K562 (cell line): ENCODE results near the gene SKAP2. TPM values are rescaled to one million over a fixed set of nuclear protein-coding genes. Genes with fewer than 3 reads are reported as not detected.

Source experiments
- ATAC-seq: fragments of 200-7000 bp; cut with Tn5 transposase; 3 replicates; pipeline ENCODE4 v1.9.1; 2020; ENCODE audit warnings: moderate library complexity
- BruUV-seq: library from RNA; stranded (reverse); fragments of 400-500 nt; replicated peaks from 2 replicates; lab custom pipeline; 2021; lab: Mats Ljungman, UMichigan
- CTCF ChIA-PET: fragments of 300-600 bp; formaldehyde crosslinking; extraction: SDS; loops from one replicate; lab custom pipeline; 2021; ENCODE audit warnings: low intra/inter-chr PET ratio; lab: Yijun Ruan, JAX
- POLR2A ChIA-PET: fragments of 300-600, 350-650 bp; sonication (Branson Sonifier 250); formaldehyde crosslinking; extraction: SDS; loops from one replicate; lab custom pipeline; 2021; ENCODE audit warnings: antibody characterized with exemption, inconsistent platforms; lab: Yijun Ruan, JAX
- DNase-seq, 4 experiments: peaks; one replicate each; pipeline versions ENCODE4 v3.0.0 to v3.0.0-alpha.2; 2011 to 2018; ENCODE audit warnings: low spot score in 3 of 4, mixed read lengths in 3 of 4; ENCODE audit errors: extremely low read depth in 1 of 4
- FAIRE-seq: peaks from 2 replicates; lab custom pipeline; 2011; peaks lifted over from hg19 to GRCh38; lab: Jason Lieb, UNC
- H2AFZ ChIP-seq: 2 replicates; pipeline ENCODE4 v1.6.0; 2011; ENCODE audit warnings: low read depth, low read length, control low read depth, inconsistent platforms
- H3K27ac ChIP-seq: fragments of 200-600 bp; 3 replicates; pipeline ENCODE4 v1.8.0; 2011; ENCODE audit warnings: low read depth, mild to moderate bottlenecking, control low read depth, inconsistent platforms, low read length, moderate library complexity, mixed read lengths; ENCODE audit errors: extremely low read depth
- H3K27me3 ChIP-seq, 2 experiments: fragments of 300-600 bp in 1 of 2; 2 replicates in 1 of 2; 3 replicates in 1 of 2; pipeline versions ENCODE4 v1.6.0 to v1.8.0; 2011; ENCODE audit warnings: inconsistent platforms in 2 of 2, low read length in 2 of 2, mild to moderate bottlenecking in 1 of 2, mixed read lengths in 1 of 2, moderate library complexity in 1 of 2; ENCODE audit not compliant: control insufficient read depth in 2 of 2, insufficient read depth in 2 of 2
- H3K36me3 ChIP-seq: fragments of 300-600 bp; 3 replicates; pipeline ENCODE4 v1.8.0; 2011; ENCODE audit warnings: mild to moderate bottlenecking, low read length, inconsistent platforms; ENCODE audit not compliant: control insufficient read depth, insufficient read depth
- H3K4me1 ChIP-seq, 2 experiments: fragments of 200-600 bp in 1 of 2; replicated peaks in 1 of 2; 2 replicates in 1 of 2; 3 replicates in 1 of 2; pipeline versions ENCODE4 v1.5.1 to v1.8.0; 2011; ENCODE audit warnings: inconsistent platforms in 2 of 2, low read length in 2 of 2, mild to moderate bottlenecking in 1 of 2, mixed read lengths in 1 of 2, moderate library complexity in 1 of 2; ENCODE audit not compliant: control insufficient read depth in 2 of 2, insufficient read depth in 2 of 2
- H3K4me2 ChIP-seq: 2 replicates; pipeline ENCODE4 v1.6.1; 2011; ENCODE audit warnings: low read length, control low read depth, inconsistent platforms, mixed read lengths; ENCODE audit not compliant: insufficient read depth
- H3K4me3 ChIP-seq: fragments of 200-600 bp; sonication (generic), shearing (Covaris generic); 2 replicates; pipeline ENCODE4 v1.5.1; 2016; ENCODE audit warnings: control low read depth, inconsistent platforms
- H3K79me2 ChIP-seq: fragments of 200-600 bp; 3 replicates; pipeline ENCODE4 v1.8.0; 2011; ENCODE audit warnings: low read length, inconsistent platforms; ENCODE audit not compliant: control insufficient read depth, insufficient read depth
- H3K9ac ChIP-seq, 2 experiments: 2 replicates each; pipeline versions ENCODE4 v1.6.0 to v1.6.1; 2011; ENCODE audit warnings: low read depth in 2 of 2, low read length in 2 of 2, control low read depth in 1 of 2, inconsistent platforms in 1 of 2, mild to moderate bottlenecking in 1 of 2, mixed read lengths in 1 of 2; ENCODE audit not compliant: insufficient read depth in 1 of 2
- H3K9me1 ChIP-seq: one replicate; pipeline ENCODE4 v1.6.0; 2011; ENCODE audit warnings: inconsistent platforms, mild to moderate bottlenecking, low read length, moderate library complexity; ENCODE audit not compliant: control insufficient read depth, insufficient read depth
- H3K9me3 ChIP-seq: replicated peaks from 2 replicates; pipeline ENCODE4 v1.5.1; 2011; ENCODE audit warnings: low read depth, low read length, inconsistent platforms; ENCODE audit not compliant: control insufficient read depth, insufficient read depth
- H4K20me1 ChIP-seq: replicated peaks from 2 replicates; pipeline ENCODE4 v1.6.1; 2011; ENCODE audit warnings: low read length, inconsistent platforms, mixed read lengths; ENCODE audit not compliant: control insufficient read depth, insufficient read depth
- ADNP ChIP-seq: fragments of 200-800 bp; sonication (Bioruptor generic); IDR thresholded peaks from 2 replicates; pipeline ENCODE4 v1.6.1; 2016; ENCODE audit warnings: missing genetic modification characterization, missing compliant biosample characterization
- CEBPG ChIP-seq, 3 experiments: fragments of 200-800 bp in 1 of 3; sonication (Bioruptor generic) in 1 of 3; sonication (generic) in 1 of 3; formaldehyde crosslinking in 1 of 3; IDR thresholded peaks in 2 of 3; conservative IDR thresholded peaks in 1 of 3; 2 replicates each; pipeline versions ENCODE4 v1.6.1 to v1.8.0; 2016 to 2022; ENCODE audit warnings: missing compliant biosample characterization in 2 of 3, missing genetic modification characterization in 2 of 3, mild to moderate bottlenecking in 1 of 3, missing genetic modification reagents in 1 of 3
- ETV1 ChIP-seq: fragments of 450-650 bp; conservative IDR thresholded peaks from 2 replicates; pipeline ENCODE4 v1.6.1; 2016; ENCODE audit warnings: missing genetic modification characterization, control low read depth, low read depth, missing compliant biosample characterization
- ETV5 ChIP-seq: sonication (generic); formaldehyde crosslinking; IDR thresholded peaks from 2 replicates; pipeline ENCODE4 v1.4.0; 2020; ENCODE audit warnings: low read depth, mild to moderate bottlenecking, missing genetic modification reagents
- MYC ChIP-seq, 2 experiments: fragments of 250-450 bp in 1 of 2; sonication (Bioruptor Pico) in 1 of 2; IDR thresholded peaks; 2 replicates each; pipeline versions ENCODE4 v1.5.1 to v1.6.1; 2012 to 2021; ENCODE audit warnings: low read depth in 2 of 2, borderline replicate concordance in 1 of 2, improper control_type of control experiment in 1 of 2, low read length in 1 of 2, mild to moderate bottlenecking in 1 of 2, moderate library complexity in 1 of 2
- NR2F6 ChIP-seq: fragments of 450-650 bp; formaldehyde crosslinking; IDR thresholded peaks from 2 replicates; pipeline ENCODE4 v1.4.0; 2020; ENCODE audit warnings: mild to moderate bottlenecking
- NR4A1 ChIP-seq, 2 experiments: fragments of 250-450 bp in 1 of 2; fragments of 450-650 bp in 1 of 2; sonication (Bioruptor Pico) in 1 of 2; IDR thresholded peaks; 2 replicates each; pipeline versions ENCODE4 v1.4.0 to v1.6.1; 2016 to 2020; ENCODE audit warnings: mild to moderate bottlenecking in 2 of 2, missing compliant biosample characterization in 1 of 2, missing genetic modification characterization in 1 of 2, moderate library complexity in 1 of 2
- PRMT5 ChIP-seq: sonication (generic); formaldehyde crosslinking; IDR thresholded peaks from 2 replicates; pipeline ENCODE4 v1.5.0; 2020; ENCODE audit warnings: missing genetic modification reagents
- ZBTB34 ChIP-seq: fragments of 250-450 bp; sonication (Bioruptor Pico); IDR thresholded peaks from 2 replicates; pipeline ENCODE4 v1.8.0; 2021; ENCODE audit warnings: mild to moderate bottlenecking, moderate library complexity
- ZBTB7A ChIP-seq: IDR thresholded peaks from 2 replicates; pipeline ENCODE4 v1.6.1; 2011; ENCODE audit warnings: low read depth, mild to moderate bottlenecking, low read length, moderate library complexity, borderline replicate concordance; ENCODE audit not compliant: control insufficient read depth
- ZC3H11A ChIP-seq: IDR thresholded peaks from 2 replicates; pipeline ENCODE4 v1.6.1; 2012; ENCODE audit warnings: low read depth, low read length, improper control_type of control experiment
- ZNF184 ChIP-seq: sonication (generic); formaldehyde crosslinking; IDR thresholded peaks from 2 replicates; pipeline ENCODE4 v1.5.0; 2020; ENCODE audit warnings: missing genetic modification reagents
- ZNF197 ChIP-seq: fragments of 200-800 bp; sonication (Bioruptor generic); IDR thresholded peaks from 2 replicates; pipeline ENCODE4 v1.6.1; 2016; ENCODE audit warnings: low read depth, missing genetic modification characterization, missing compliant biosample characterization
- ZNF561 ChIP-seq: fragments of 450-650 bp; formaldehyde crosslinking; conservative IDR thresholded peaks from 2 replicates; pipeline ENCODE4 v1.4.0; 2020; ENCODE audit warnings: mild to moderate bottlenecking, moderate library complexity
- ZNF609 ChIP-seq: sonication (generic); formaldehyde crosslinking; IDR thresholded peaks from 2 replicates; pipeline ENCODE4 v1.8.1; 2023; ENCODE audit warnings: missing genetic modification reagents, mild to moderate bottlenecking, borderline replicate concordance
- ZNF76 ChIP-seq: fragments of 250-450 bp; sonication (Bioruptor Pico); IDR thresholded peaks from 2 replicates; pipeline ENCODE4 v1.4.0; 2020; ENCODE audit warnings: mild to moderate bottlenecking, moderate library complexity, borderline replicate concordance
- WGBS: fragments of 100-300 bp; shearing (Covaris generic); methylation state at CpG from one replicate; pipeline ENCODE4 v1.1.6; 2016; ENCODE audit warnings: low coverage, mixed read lengths; ENCODE audit not compliant: insufficient coverage; ENCODE audit errors: missing lambda C conversion rate; 5-methylcytosine and 5-hydroxymethylcytosine counted together
- in situ Hi-C: fragments of 300-500 bp; cut with MboI; formaldehyde crosslinking; loops from 4 replicates; pipeline ENCODE4 v1.15.0; 2018; ENCODE audit warnings: inconsistent platforms, mixed read lengths
- intact Hi-C: fragments of 100-400 bp; cut with micrococcal nuclease; formaldehyde crosslinking; loops from 2 replicates; pipeline ENCODE4 v1.14.2; 2022
- polyA plus RNA-seq, 8 experiments: library from polyadenylated mRNA; depleted of rRNA in 4 of 8; stranded (reverse) in 5 of 8; unstranded in 3 of 8; fragments of >200 nt; fragmentation: Nextera tagmentation in 2 of 8; fragmentation: Illumina TruSeq in 1 of 8; extraction: Ambion mirVana in 2 of 8; extraction: Trizol in 1 of 8; gene quantifications; 2 replicates each; pipeline versions ENCODE4 v1.2.1 to v1.2.3, GENCODE V29; 2011 to 2014; ENCODE audit warnings: inconsistent platforms in 1 of 8, missing spikeins in 1 of 8
- total RNA-seq, 7 experiments: library from RNA; depleted of rRNA in 6 of 7; stranded (reverse); fragments of >200 nt in 6 of 7; fragmentation: Illumina TruSeq in 2 of 7; extraction: Trizol in 2 of 7; gene quantifications; 2 replicates each; pipeline versions ENCODE4 v1.2.1 to v1.2.3, GENCODE V29; 2011 to 2021; ENCODE audit warnings: low replicate concordance in 1 of 7

Gene SKAP2
- total and polyA plus RNA-seq, 9 of the 15 experiments (the other 6 are each of a cell fraction or from before 2014, with no cell fraction given): 4.2 to 11.7 (median 8.3) TPM

DNA sequence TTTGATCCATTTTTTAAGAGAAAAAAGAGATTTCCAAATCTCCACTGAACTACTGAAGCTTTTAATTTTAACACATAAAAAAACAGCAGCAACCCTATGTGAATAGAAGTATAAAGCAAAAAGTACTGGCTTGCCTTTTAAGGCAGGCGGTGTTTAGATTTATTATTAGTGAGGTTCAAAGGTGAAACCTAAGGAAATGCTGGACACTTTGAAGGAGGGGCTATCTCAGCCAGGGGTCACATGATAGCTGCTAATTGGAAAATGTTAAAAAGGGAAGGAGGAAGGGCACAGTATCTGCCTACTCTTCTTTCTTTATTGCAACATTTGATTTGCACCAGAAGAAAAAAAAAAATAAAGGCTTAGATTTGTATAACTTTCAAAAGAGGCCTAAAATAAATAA lies 183.8 kb downstream of the SKAP2 start:
- Histone ChIP-seq H4K20me1 (no peaks in the 10 kb centered on the region), H3K27ac (no peak overlapping the region), H2AFZ (no peak overlapping the region), H3K27me3 (no peaks in the 10 kb centered on the region), H3K36me3 (no peaks in the 10 kb centered on the region), H3K4me1 (no peaks in the 10 kb centered on the region; a peak in 1 of 5 replicates), H3K79me2 (no peaks in the 10 kb centered on the region), H3K4me3 (no peak overlapping the region), H3K9me1 (no peaks in the 10 kb centered on the region), H3K9ac (no peak overlapping the region), H3K4me2 (no peak overlapping the region), H3K9me3 (no peaks in the 10 kb centered on the region)
- intact Hi-C loops (no loop called here), in situ Hi-C loops (no loop called here)
- ATAC-seq: no peak
- WGBS: 50% methylated on average over 1 of the region's 1 CpG
- ChIA-PET POLR2A (interaction anchor here (0.6 kb wide), 1 partner anchor 1286 kb away, joined by 3 read pairs; no protein-coding TSS in a partner anchor), CTCF (interaction anchor here (0.6 to 1.6 kb wide), 2 partner anchors 480 to 1584 kb away, joined by 4 to 9 read pairs; no protein-coding TSS in a partner anchor)
- FAIRE-seq: no peak
- no TSS peak for BruUV-seq
- DNase-seq: no peak
- no peak for TF ChIP-seq MYC (IDR thresholded peaks at IDR 0.05; ENCODE audit: low read depth, low read length)
- TF ChIP-seq MYC (CRISPR knock-in tag; IDR thresholded peaks at IDR 0.05; ENCODE audit: borderline replicate concordance, low read depth): no peak
- no peak for TF ChIP-seq ZNF197 (CRISPR knock-in tag)
- TF ChIP-seq PRMT5: no peak
- TF ChIP-seq NR4A1 (CRISPR knock-in tag; IDR thresholded peaks at IDR 0.05): no peak
- TF ChIP-seq NR4A1 (tag; IDR thresholded peaks at IDR 0.05): no peak
- no peak for TF ChIP-seq ZC3H11A
- TF ChIP-seq ZNF184 (CRISPR knock-in tag): no peak
- TF ChIP-seq ZBTB34 (CRISPR knock-in tag): no peak
- TF ChIP-seq CEBPG (CRISPR knock-in tag; IDR thresholded peaks at IDR 0.05): no peak
- no peak for TF ChIP-seq CEBPG (tag; conservative IDR thresholded peaks at IDR 0.05 in 1 of 2, IDR thresholded peaks at IDR 0.05 in 1 of 2)
- no peak for TF ChIP-seq ETV5 (CRISPR knock-in tag)
- TF ChIP-seq ADNP (tag): no peak
- TF ChIP-seq ZNF609: no peak
- TF ChIP-seq ZNF561: no peak
- TF ChIP-seq NR2F6 (CRISPR knock-in tag): no peak
- no peak for TF ChIP-seq ZNF76 (CRISPR knock-in tag)
- TF ChIP-seq ETV1: no peak
- no peak for TF ChIP-seq ZBTB7A
